HG03280 (cell line): ENCODE measurements around the gene SOX3.

Experiments
- ATAC-seq: cut with Tn5 transposase; IDR thresholded peaks from one replicate; pipeline ENCODE4 v1.9.1; 2021; ENCODE audit warnings: mild to moderate bottlenecking, moderate library complexity; ENCODE audit not compliant: unreplicated experiment

SOX3 gene

DNA sequence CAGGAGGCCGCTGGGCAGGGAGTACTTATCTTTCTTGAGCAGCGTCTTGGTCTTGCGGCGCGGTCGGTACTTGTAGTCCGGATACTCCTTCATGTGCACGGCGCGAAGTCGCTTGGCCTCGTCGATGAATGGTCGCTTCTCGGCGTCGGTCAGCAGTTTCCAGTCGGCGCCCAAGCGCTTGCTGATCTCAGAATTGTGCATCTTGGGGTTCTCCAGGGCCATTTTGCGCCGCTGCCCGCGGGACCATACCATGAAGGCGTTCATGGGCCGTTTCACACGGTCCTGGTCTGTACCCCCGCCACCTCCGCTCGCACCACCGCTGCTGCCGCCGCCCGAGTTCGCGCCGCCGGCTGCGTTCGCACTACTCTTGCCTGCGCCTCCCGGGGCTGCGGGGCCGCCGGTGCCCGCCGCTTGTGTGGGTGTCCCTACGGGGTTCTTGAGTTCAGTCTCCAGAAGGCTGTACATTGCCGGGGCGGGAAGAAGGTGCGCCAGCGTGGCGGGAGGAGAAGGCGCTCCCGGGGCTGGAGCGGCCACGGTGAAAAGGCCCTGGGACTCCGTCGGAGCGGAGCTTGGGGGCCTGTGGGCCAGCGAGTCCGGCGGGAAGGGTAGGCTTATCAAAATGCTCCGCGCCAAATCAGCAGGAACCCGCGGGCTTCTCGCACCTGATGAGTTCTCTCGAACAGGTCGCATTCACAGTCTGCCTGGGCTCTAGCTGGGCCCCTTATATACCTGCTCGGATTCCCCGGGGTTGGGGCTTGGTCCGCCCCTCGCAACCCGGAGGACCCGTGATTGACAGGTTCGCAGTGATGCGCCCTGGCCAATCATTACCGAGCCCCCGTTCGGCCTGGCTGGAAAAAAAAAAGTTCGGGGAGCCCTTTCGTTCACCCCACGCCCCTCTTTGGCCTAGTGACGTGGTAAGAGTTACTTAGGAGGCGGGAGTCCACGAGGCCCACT, at the start of gene SOX3:
Gene SOX3 (minus strand): TSS at position 699 of the 954 bp plus-strand sequence. CDS start 9 bp downstream, at position 690.
- ATAC-seq, result no peak

GRCh38 chrX:140548985-140549384, 44.1 kb upstream of the SOX3 start:
- ATAC-seq, result no peak

DNA sequence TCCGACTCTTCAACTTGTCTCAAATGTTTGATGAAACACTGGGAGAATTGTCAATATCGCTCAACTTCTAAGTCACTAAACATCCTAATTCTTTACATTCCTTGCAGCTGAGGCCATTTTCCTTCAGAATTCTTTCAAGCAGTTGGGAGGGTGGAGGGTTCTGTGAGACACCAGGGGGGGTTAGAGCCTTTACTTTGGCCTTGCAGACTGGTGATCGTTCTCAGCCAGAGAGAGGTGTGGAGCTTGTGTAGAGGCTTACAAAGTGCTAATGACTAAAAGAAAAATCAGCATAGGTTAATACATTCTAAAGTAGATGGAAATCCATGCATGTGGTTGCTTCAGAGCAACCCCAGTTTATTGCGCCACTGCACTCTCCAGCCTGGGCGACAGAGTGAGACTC, 21.3 kb upstream of the SOX3 start:
- ATAC-seq, result no peak

- ATAC-seq, result no peak
Observed at GRCh38 chrX:140525448-140525847, 20.6 kb upstream of the SOX3 start.

DNA sequence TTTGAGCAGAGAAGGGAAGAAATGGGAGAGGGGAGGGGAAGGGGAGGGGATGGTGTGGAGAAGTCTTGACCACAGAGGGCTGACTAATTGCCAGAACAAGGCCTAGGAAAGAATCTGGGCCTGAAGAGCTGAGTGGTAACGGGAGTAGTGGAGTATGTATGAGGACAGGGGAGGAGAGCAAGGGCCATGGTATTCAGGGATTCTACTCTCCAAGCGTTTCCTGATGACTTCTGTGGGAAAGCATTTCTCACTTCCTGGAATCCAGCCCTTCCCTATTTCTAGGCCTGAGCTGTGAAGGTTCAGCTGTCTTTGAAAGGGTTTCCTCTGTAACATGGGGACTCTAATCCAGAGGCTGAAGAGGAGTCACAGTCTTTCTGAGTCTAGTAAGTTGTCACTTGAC, 19.7 kb upstream of the SOX3 start:
- ATAC-seq, result no peak

GRCh38 chrX:140521393-140521792, 16.5 kb upstream of the SOX3 start:
- no peak for ATAC-seq

DNA sequence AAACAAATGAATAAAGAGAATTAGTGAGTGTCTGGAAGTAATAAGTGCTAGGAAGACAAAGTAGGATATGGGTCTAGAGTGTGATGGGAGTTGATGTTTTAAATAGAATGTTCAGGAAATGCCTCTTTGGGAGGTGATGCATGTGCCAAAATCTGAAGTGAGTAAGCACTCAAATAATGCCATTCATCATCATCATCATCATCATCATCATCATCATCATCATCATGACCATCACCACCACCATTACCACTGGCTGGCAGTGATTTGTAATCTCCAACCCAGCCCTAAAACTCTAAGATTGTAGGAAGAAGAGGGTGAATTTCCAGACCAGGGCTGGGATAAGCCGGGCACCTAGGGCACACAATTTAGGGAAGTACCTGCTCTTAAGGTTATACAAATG, 9.7 kb upstream of the SOX3 start:
- ATAC-seq, result no peak

- no peak for ATAC-seq
Observed at GRCh38 chrX:140510895-140511295, 6.0 kb upstream of the SOX3 start.

- no peak for ATAC-seq
Observed at GRCh38 chrX:140510306-140510676, 5.4 kb upstream of the SOX3 start.

- no peak for ATAC-seq
Observed at GRCh38 chrX:140509468-140510305, 4.8 kb upstream of the SOX3 start.

DNA sequence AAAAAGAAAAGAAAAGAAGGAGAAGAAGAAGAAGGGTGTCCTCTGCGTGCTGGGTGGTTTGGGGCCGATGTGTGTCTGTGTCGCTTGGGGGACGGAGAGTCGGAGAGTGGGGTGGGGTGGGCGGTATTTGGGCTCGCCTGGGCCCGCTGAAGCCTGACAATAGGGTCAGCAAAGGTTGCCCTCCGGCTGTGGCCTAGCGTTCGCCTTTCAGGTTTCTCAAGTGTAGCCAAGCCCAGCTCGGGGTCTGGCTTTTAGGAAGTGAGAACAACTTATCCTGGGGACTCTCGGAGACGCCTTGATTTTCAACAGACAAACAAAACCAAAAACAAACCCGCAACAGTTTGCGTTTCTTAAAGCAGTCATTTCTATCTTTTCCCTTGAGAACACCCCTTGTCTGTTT, 4.1 kb upstream of the SOX3 start:
- ATAC-seq, result no peak

DNA sequence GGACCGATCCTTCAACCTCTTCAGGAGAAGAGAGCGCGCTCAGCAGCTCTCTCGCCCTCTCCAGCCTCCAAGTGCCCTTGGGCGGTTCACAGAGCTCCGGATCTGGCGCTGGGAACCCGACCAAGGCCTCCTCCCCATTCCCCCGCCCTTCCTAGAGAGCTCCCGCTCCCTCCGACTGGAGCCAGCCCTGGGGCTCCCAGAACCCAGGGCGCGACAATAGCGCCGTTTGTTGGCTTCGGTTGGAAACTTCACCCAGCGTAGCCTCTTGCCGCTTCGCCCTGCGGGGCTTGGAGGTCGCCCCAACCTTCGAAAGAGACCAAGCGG, 3.1 kb upstream of the SOX3 start:
- no peak for ATAC-seq

DNA sequence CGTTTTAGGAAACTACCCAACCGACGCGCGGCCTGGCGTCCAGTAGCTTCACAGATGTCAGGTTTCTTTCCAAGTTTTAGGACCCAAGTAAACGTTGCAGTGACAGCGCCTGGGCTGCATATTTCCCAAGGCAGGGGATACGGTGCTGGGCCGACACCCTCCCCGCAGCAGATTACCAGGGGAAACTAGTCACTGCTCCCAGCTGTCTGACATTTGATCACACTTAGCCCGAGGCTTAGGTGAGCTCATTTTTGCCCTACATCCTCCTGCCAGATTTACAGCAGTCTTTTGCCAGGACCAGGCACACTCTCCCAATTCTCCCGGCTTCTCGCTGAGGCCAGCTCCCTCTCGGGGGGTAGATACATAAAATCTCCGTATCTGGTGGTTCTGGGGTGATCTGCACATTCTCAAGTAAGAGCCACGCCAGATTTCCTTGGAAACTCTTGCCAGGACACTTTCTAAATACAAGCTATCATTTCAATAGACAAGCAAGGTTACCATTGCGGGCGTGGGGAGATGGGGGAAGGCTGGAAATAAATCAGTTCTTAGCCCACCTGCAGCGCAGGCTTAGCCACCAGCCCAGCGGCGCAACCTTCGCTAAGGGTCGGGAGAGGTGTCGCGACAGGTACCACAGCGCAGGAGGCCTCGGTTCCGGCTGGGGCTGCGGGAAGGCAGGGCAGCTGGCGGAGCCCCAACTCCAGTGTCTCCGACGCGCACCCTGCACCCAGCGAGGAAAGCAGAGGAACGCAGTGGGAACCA, 2.5 kb upstream of the SOX3 start:
- ATAC-seq, result no peak

DNA sequence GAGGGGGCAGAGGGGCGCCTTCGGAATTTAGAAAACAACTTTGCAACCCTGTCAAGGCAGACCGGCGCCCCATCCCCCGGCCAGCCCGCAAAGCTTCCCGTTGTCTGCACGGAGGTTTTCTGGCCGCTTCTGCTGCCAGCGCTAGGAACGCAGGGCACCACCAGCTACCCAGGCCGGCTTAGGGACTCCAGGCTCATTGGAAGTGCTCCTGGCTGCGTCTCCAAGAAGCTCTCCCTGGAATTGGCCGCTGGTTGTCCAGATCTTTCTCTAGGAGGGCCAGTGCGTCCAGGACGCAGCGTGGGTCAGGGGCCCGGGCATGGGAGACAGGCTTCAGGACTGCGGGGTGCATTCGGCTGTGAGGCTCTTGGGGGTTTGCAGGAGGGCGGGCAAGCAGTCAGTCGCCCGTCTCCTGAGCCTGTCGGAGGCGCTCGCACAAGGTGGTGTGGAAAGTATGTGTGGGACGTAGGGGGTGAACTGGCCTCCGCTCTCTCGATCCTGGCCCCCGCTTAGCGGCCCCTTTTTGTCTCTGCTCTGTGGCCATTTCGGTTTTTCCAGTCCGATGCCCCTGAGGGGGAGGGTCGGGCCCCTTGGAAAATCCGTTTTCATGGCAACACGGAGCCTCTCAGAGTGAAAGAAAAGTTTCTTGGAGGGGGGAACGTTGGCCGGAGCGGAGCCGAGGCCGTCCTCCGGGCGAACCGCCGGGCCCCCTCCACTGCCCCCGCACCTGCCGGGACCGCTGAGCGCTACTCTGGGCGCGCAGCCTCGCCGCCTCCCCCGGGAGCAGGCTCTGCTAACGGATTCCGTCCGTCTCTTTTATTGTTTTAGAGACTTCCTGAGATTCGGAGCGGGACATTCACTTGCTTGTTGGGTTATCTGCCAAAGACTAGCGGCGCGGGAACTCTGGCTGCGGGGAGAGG, 810 bp upstream of the SOX3 start:
- no peak for ATAC-seq

GRCh38 chrX:140503714-140504351, 1.0 kb downstream of the SOX3 start:
- ATAC-seq, result no peak

- ATAC-seq, result no peak
Observed at GRCh38 chrX:140503238-140503601, 1.6 kb downstream of the SOX3 start.

DNA sequence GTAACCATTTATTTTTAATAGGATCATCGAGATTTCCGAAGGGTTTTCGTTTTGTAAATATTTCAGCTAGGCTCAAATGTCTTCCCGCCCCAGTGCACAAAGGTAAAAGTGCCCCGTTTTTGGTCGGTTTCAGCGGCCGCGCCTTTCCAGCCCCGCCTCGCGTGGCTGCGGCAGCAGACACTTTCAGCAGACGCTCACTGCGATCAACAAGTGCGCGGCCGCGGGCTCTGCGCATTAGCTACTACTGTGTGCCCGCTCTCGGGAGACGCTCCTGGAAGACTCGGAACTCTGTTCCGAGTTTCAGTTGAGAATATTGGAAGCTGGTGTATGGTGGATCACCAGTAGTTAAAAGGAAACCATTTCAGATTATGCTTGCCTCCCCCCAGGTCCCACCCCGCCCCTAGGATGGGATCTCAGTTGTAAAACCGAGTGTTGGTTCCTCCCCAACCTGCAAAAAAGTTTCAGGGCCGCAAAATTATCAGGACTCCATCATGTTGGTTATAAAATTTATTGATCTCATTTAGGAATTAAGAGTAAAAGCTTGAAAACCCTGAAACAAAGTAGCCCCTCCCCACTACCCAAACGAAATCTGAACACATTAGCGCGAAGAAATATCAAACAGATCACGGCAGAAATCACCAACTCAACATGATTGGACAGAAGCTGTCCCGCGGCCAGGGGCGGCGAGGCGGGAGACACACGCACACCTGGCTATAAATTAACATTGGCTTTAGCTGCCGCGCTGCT, 2.2 kb downstream of the SOX3 start:
- no peak for ATAC-seq

GRCh38 chrX:140501940-140502468, 2.9 kb downstream of the SOX3 start:
- ATAC-seq, result no peak

DNA sequence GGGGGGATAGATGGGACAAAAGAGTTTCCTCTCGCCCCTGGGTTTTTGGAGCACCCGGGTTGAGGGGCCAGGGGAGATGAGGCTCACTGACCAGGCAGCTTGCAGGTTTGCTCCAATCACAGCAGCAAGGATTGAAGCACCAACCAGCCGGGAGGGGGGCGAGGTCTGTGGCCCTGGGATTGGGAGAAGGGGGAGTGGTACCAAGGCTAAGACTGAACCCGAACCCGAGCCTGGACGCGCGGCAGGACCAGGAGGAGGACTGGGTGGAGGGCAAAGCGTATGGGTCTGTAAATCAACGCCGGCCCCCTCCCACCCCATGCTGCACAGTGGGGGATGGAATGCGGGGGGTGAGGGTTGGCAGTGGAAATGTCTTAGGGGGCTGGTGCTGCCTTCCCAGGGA, 3.5 kb downstream of the SOX3 start:
- no peak for ATAC-seq
